ENCODE measurements around the gene EMC6.
A peak's percentile ranks its signal among the peaks of the same experiment; 100 is the strongest.

The EMC6 gene

GRCh38 chr17:3639981-3640596, 28.5 kb upstream of the EMC6 start:
- Mint-ChIP-seq H3K4me3 (peak overlapping the region; percentile 12), H3K27ac (peak overlapping the region; percentile 79), H3K9me3 (no peaks in the 10 kb centered on the region), H3K36me3 (ENCODE audit: low read depth) (peaks cover 9% of the 10 kb centered on the region), H3K27me3 (ENCODE audit: low read depth, poor library complexity) (no peaks in the 10 kb centered on the region), H3K4me1 (peaks cover 46% of the 10 kb centered on the region)
- DNase-seq = no peak
- TF ChIP-seq CTCF (IDR thresholded peaks at IDR 0.05) = no peak

DNA sequence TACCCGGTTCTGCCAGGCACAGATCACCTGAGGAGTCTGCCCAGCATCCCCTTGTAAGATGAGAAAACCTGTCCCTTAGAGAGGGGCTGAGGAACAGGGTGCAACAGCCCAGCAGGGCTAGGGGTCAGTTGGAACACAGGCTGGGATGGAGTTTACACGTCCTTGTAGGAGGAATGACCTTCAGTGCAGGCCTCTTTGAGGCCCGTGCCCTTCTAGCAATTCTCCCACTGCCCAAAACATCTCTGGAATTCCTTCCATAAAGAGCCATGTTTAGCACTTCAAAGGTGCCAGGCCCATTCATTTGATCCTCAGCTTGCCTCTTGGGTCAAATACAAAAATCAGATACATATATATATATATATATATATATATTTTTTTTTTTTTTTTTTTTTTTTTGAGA, 27.6 kb upstream of the EMC6 start:
- H3K36me3 Mint-ChIP-seq (ENCODE audit: low read depth) = peaks cover 9% of the 10 kb centered on the region
- no peaks in the 10 kb centered on the region for H3K9me3 Mint-ChIP-seq
- TF ChIP-seq CTCF (IDR thresholded peaks at IDR 0.05) = no peak
- H3K4me3 Mint-ChIP-seq = no peak overlapping the region
- H3K27me3 Mint-ChIP-seq (ENCODE audit: low read depth, poor library complexity) = no peaks in the 10 kb centered on the region
- DNase-seq = no peak
- peaks cover 47% of the 10 kb centered on the region for H3K4me1 Mint-ChIP-seq
- no peak overlapping the region for H3K27ac Mint-ChIP-seq

GRCh38 chr17:3641717-3642486, 26.7 kb upstream of the EMC6 start:
- Mint-ChIP-seq H3K9me3 (no peaks in the 10 kb centered on the region), H3K4me1 (peaks cover 50% of the 10 kb centered on the region), H3K27me3 (ENCODE audit: low read depth, poor library complexity) (no peaks in the 10 kb centered on the region), H3K36me3 (ENCODE audit: low read depth) (peaks cover 9% of the 10 kb centered on the region), H3K27ac (no peak overlapping the region), H3K4me3 (no peak overlapping the region)
- DNase-seq = no peak
- TF ChIP-seq CTCF (IDR thresholded peaks at IDR 0.05) = no peak

DNA sequence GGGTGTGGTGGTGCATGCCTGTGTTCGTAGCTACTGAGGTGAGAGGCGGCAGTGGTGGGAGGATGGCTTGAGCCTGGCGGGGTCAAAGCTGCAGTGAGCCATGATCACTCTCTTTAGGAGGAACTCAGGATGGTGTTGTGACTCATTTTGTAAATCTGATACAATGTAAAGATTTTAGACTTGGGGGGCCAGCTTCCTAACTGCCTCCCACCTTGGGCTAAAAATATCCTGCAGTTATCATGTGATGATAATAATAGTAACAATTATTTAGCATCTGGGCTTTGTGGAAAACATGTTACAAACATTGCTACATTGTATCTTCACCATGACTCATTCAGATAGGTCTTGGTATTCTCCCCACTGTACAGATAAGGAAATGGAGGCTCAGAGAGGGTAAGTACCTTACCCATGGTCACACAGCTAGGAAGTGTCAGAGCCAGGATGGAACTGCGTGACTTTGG, 24.7 kb upstream of the EMC6 start:
- H3K4me1 Mint-ChIP-seq = peaks cover 50% of the 10 kb centered on the region

DNA sequence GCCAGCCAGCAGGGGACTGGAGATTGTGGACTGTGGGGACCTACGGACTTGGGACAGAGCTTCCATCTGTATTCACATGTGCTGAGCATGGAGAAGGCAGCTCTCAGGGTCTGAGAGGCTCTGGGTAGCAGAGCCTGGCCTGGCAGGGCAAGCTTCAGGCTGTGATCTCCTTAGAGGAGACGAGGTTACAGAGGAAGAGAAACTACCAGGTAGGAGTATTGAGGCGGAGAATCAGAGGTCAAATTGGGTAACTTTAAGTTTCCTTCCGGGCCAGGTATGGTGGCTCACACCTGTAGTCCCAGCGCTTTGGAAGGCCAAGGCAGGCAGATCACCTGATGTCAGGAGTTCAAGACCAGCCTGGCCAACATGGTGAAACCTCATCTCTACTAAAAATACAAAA, 23.3 kb upstream of the EMC6 start:
- no peak overlapping the region for H3K4me3 Mint-ChIP-seq
- H3K4me1 Mint-ChIP-seq = peaks cover 39% of the 10 kb centered on the region
- no peak for TF ChIP-seq CTCF (IDR thresholded peaks at IDR 0.05)
- no peak for DNase-seq
- no peaks in the 10 kb centered on the region for H3K9me3 Mint-ChIP-seq
- H3K27me3 Mint-ChIP-seq (ENCODE audit: low read depth, poor library complexity) = peaks cover 3% of the 10 kb centered on the region
- peaks cover 9% of the 10 kb centered on the region for H3K36me3 Mint-ChIP-seq (ENCODE audit: low read depth)
- peak overlapping the region; percentile 13 for H3K27ac Mint-ChIP-seq

More for the DNA sequence above, 24.7 kb upstream of the EMC6 start:
- Mint-ChIP-seq H3K27me3 (ENCODE audit: low read depth, poor library complexity) (peaks cover 3% of the 10 kb centered on the region), H3K4me3 (no peak overlapping the region), H3K27ac (no peak overlapping the region), H3K36me3 (ENCODE audit: low read depth) (peaks cover 9% of the 10 kb centered on the region), H3K9me3 (no peaks in the 10 kb centered on the region)
- no peak for TF ChIP-seq CTCF (IDR thresholded peaks at IDR 0.05)
- DNase-seq = no peak

Data from nephron progenitor cell (in vitro differentiated cells).